GM12892 (cell line): ENCODE measurements around the gene ZSCAN2.

Experiments used
- POLR2A ChIP-seq: IDR thresholded peaks from 2 replicates; pipeline ENCODE4 v1.6.1; 2011; ENCODE audit warnings: low read depth, low read length, control low read depth
- POLR2AphosphoS5 ChIP-seq: IDR thresholded peaks from 2 replicates; pipeline ENCODE4 v1.6.1; 2011; ENCODE audit warnings: low read depth, low read length, control low read depth
- TAF1 ChIP-seq: IDR thresholded peaks from 2 replicates; pipeline ENCODE4 v1.6.1; 2011; ENCODE audit warnings: low read depth, mild to moderate bottlenecking, control low read depth, low read length, borderline replicate concordance

GRCh38 chr15:84586696-84587095 lies 14.1 kb upstream of the ZSCAN2 start:
- no peak for TF ChIP-seq POLR2A
- TF ChIP-seq TAF1, result no peak
- TF ChIP-seq POLR2AphosphoS5, result no peak
